ENCODE measurements around the gene AHR.

DNA sequence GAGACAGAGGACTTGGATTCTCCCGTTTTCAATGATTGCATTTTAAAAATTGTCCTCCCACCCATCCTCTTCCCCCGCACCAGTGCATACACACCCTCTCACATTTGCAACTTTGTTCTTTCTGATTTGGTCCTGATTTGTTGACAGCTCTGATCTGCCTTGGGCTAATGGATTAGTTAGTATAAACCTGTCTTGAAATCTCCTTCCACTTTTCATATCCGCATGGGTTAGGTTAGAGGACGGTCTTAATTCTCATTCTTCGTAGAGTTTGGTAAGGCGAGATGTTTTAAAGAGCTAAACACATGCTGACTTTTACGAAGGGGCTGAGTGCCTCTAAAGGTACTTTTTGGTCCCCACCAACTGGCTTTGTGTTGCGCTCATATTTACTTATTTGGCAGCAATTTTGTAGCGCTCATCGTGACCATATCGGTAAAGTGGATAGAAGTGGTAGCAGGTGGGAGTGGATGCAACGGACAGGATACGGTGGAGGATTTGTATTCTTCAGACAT lies 1.1 kb downstream of the AHR start:
- TF ChIP-seq CTCF (IDR thresholded peaks at IDR 0.05; ENCODE audit: extremely low read depth in 1 of 2, insufficient read depth in 1 of 2, low read depth in 1 of 2, low read length in 2 of 2) (no peak), EZH2 (IDR thresholded peaks at IDR 0.05; ENCODE audit: borderline replicate concordance, low read depth, low read length, severe bottlenecking) (no peak), POLR2AphosphoS5 (IDR thresholded peaks at IDR 0.05; ENCODE audit: insufficient read depth, low read depth, low read length) (peak; percentile 0), POLR2A (IDR thresholded peaks at IDR 0.05; ENCODE audit: low read depth, low read length) (no peak), MAX (IDR thresholded peaks at IDR 0.05; ENCODE audit: insufficient read depth, insufficient read length) (no peak), MYC (IDR thresholded peaks at IDR 0.05; ENCODE audit: low read depth, low read length) (no peak), JUN (IDR thresholded peaks at IDR 0.05; ENCODE audit: borderline replicate concordance, insufficient read depth, insufficient read length, low read depth) (no peak), FOS (IDR thresholded peaks at IDR 0.05; ENCODE audit: borderline replicate concordance, insufficient read depth, low read length) (no peak), GATA2 (IDR thresholded peaks at IDR 0.05; ENCODE audit: insufficient read depth, insufficient read length, low read depth, low read length) (no peak)

Data from endothelial cell of umbilical vein (primary cell).